HG02885 (cell line): ENCODE measurements around the gene FLAD1.
A peak's percentile ranks its signal among the peaks of the same experiment; 100 is the strongest.

Experiments used
- ATAC-seq: cut with Tn5 transposase; IDR thresholded peaks from one replicate; pipeline ENCODE4 v1.9.1; 2021; ENCODE audit warnings: mild to moderate bottlenecking; ENCODE audit not compliant: unreplicated experiment, poor library complexity

Gene FLAD1

GRCh38 chr1:154982897-154983648, at the start of gene FLAD1:
TSS of gene FLAD1 (plus strand) at chr1:154983344. CDS start at chr1:154983695, 351 bp downstream.
- ATAC-seq: peak; percentile 99

DNA sequence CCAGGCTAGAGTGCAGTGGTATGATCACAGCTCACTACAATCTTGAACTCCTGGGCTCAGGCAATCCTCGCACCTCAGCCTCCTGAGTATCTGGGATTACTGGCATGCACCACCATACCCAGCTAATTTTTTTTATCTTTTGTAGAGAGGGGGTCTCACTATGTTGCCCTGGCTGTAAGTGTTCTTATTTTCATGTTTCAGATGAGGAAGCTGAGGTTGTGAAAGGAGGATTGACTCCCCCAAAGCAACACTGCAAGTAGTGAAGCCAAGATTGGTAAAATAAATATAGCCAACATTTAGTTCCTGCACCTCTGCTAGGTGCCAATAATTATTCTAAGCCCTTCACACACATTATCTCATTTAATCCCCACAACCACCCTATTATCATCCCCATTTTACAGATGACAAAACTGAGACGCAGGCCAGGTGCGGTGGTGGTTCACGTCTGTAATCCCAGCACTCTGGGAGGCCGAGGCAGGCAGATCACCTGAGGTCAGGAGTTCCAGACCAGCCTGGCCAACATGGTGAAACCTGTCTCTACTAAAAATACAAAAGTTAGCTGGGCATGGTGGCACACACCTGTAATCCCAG, 48.7 kb upstream of the FLAD1 start:
- ATAC-seq: no peak

DNA sequence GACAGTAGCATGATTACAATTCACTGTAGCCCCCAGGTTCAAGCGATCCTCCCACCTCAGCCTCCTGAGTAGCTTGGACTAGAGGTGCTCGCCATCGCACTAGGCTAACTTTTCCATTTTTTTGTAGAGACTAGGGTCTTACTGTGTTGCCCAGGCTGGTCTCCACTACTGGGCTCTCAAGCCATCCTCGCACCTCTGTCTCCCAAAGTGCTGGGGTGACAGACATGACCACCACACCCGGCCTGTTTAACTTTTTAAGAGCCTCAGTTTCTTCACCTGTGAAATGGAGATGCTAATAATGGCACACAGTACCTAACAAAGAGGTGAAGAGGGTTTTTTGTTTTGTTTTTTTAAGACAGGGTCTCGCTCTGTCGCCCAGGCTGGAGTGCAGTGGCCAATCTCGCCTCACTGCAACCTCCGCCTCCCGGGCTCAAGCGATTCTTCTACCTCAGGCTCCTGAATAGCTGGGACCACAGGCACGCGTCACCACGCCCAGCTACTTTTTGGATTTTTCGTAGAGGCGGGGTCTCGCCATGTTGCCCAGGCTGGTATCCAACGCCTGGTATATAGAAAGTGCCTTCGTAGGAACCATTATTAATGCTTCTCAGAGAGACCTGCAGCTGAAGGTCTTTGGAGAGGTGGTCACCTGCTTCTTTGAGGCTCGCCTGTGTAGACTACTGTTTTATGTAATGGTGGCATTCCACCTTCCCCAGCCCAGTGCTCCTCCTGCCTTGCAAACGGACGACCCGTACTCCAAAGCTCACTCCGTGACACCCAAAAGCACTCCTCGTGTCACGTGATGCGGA, 47.2 kb upstream of the FLAD1 start:
- no peak for ATAC-seq

DNA sequence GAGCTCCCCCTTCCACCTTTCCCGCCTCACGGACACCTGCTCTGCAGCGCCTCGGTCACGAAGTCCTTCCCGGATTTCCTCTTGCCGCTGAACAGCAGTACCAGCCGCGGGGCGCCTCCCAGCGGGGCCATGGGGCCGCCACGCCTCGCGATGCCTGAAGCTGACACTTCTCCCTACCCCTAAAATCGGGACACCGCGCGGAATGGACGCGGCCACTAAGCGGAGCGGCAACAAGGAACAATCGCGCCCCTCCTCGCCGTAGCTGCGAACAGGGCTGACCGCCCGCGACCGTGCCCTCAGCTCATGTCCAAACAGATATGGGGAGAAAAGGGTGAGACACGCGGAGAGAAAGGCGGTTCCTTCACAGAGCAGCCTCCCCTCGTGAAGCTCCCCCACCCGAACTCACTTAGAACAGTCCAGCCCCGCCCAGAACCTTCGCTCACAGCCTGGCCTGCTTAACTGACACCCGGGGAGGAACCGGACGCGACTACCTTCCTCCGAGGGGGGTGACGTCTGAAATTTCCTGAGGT, 46.5 kb upstream of the FLAD1 start, which contains the start of gene PMVK:
Gene PMVK, minus strand, starts transcription at position 165 of the 530 bp plus-strand sequence. Its CDS starts 34 bp downstream, at position 131.
- ATAC-seq: peak; percentile 82

DNA sequence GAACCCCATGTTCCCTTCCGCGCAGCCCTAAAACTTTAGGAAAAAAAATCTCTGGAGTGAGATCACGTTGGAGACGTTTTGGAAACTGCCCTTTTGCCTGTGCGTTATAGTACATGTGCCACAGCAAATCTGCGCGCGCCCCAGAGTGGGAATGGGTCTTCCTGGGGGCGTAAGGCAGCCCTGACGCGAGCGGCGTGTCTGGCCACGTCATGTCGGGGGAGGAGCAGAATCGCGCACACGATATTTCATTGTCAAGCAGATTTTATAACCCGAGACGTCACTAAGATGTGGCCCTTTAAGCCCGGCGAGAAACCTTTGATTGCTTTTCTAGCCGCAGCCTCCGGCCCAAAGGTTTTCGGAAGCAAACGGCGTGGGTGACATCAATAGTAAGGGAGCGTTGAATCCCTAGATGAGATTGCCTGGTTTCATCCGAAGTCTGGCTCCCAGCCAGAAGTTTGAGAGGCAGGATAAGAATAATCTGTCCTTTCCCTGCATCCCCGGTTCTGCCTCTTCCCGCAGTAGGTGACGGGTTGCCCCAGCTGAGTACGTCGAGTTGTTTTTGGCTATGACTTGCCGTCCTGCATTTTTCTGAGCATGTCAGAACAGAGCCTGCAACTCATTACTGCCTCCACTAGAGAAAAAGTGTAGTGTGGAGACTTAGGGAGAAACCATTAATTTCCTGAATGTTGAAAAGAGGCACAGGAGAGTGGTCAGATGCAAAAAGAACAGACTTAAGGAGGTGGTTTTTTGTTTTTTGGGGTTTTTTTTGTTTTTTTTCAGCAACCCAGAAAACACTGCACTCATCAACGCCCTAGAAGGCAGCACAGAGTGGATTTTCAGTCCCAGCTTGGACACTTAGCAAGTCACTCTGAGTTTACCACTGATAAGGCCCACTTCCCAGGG, 45.8 kb upstream of the FLAD1 start:
- peak; percentile 67 for ATAC-seq

DNA sequence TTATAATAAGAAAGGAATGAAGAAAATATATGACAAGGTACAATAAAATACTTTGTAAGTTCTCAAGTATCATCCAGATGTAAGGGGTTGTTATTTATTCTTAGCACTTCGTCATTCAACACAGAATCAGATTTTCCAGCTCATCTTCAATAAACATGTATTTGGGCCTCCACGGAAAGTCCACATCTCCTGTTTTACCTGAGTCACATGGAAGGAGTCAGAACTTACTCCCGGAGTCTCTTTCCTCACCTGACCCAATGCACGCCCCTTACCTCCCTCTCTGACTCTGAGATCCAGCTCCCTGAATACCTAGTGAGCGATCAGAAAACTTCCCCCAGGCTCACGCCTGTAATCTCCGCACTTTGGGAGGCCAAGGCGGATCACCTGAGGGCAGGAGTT, 45.2 kb upstream of the FLAD1 start:
- no peak for ATAC-seq

DNA sequence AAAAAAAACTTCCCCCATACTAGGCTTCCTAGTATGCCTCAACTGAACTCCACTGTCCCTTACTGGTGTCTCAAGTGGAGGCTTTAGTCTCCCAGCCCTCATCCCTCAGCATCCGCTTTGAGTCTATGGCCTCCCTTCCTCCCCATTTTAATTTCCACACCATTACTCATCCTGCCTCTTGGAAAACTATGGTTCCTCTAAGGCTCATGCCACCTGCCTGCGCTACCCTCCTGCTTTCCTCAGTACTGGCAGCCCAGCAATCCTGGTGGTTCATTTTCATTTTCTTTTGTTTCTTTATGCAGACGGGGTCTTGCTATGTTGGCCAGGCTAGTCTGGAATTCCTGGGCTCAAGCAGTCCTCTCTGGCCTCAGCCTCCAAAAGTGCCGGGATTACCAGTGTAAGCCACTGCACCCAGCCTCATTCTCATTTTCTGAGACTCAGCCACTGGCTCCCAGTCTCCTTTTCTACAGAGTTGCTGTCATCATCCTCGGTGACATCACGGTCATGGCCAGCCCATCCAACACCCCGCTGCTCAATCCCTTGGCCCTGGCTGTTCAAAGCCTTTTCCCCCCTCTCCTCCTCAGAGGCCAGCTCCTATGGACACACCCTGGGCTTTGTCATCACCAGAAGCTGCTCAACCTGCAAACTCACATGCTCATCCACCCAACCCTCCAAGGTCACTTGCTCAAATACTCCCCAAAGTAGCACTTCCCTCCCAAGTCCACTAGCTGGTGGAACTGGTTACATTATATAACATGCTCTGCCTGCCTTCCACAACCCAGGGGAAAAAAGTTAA, 44.3 kb upstream of the FLAD1 start:
- no peak for ATAC-seq

- no peak for ATAC-seq
Measured at GRCh38 chr1:154940213-154940560, 43.0 kb upstream of the FLAD1 start.

- no peak for ATAC-seq
Measured at GRCh38 chr1:154940651-154941194, 42.4 kb upstream of the FLAD1 start.

DNA sequence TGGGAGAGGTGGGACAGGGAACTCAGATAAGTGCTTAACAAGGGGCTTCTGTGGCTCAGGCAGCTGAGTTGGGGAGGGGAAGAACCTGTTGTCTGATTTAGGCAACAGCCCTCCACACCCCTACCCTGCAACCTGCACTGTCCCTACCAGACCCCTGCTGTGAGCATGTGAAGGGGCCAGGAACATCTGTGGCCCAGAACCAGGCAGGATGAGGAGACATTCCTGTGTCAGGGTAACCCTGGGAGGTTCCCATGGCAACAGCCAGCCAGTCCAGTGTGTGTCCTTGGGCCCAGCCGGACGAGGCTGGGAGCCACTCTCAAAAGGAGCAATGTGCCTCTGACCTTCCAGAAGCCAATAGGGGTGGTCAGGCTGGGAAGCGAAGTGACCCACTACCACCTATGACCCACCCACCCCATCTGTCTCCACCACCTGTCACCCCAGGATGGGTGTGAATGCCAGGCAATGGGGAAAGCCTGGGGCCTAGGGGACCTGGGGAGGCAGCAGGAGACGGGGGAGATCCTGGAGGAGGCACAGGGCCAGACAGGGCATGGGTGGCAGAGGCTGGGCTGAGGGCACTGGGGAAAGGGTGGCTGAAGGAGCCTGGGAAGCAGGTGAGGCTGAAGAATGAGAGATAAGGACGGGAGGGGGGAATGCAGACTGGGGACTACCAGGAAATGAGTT, 41.7 kb upstream of the FLAD1 start:
- ATAC-seq: no peak

- ATAC-seq: no peak
Measured at GRCh38 chr1:154943649-154944400, 39.3 kb upstream of the FLAD1 start.

GRCh38 chr1:154944401-154945159, 38.6 kb upstream of the FLAD1 start:
- no peak for ATAC-seq

DNA sequence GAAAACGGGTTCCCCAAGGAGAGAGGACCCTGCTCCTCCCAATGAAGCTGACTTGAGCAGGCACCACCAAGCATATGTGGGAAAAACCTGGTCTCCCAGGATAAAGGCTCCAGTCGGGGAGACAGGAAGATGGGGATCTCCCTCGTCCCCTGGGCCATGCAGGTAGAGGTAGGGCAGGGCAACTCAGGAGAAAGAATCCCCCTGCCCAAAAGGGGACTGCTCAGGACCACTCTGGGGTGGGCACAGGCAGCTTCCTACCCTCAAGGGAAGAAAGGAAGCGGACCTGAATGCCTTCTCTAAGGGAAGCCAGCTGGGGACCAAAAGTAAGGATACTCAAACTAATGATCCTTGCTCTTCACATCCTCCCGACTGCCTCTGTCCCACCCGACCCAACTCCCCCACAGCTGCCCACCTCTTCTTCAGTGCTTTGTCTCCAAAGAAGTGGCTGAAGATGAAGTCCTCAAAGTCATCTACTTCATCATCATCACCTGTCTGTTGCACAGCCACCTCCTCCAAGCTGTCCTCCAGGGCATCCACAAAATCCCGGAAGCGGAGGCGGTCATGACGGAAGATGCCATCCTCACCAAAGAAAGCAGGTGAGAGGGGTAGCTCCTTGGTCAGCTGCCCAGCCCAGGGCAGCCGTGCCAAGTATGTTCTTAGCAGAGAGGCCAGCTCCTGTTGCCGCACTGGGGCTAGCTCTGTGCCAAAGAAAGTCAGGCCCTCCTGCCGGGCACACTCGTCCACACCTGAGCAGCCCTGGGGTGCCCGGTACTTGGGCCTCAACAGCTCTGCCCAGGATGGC, 37.8 kb upstream of the FLAD1 start:
- no peak for ATAC-seq

DNA sequence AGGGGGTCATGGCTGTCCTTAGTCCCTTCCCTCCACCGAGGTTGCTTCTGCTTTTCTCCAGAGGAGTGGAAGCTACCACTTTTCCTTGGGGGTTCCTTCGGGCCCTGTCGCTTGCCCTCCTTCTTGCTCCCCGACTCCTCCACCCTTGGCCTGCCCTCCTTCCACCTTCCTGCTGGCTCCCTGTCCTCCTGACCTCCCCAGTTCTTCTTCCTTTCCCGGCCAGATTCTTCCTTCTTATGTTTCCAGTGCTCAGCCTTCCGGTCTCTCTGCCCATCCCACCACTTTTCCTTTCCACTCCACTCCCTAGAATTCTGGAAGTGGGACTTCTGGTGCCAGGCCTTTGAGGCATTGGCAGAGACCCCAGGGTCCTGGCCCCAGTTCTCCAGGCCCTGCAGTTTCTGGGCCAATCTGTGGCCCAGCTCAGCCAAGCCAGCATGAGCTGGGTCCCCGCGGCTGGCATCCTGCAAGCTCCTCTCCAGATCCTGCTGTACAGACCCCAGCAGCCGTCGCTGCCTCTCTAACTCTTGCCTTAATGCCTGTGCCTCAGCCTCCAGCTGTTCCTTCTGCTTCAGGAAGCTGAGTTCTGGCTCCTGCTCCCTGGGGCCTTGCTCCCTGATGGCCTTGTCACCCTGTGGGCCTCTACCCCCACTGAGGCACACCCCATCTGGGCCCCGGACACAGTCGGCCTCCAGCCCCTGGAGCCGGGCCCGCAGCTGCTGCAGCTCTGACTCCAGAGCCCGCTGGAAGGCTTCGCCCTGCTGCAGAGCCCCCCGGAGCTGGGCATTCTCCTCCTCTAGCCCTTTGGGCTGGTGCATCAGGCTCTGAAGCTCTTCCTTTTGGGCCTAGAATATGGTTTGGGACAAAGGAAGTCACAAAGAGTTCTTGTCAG, 36.9 kb upstream of the FLAD1 start:
- no peak for ATAC-seq

DNA sequence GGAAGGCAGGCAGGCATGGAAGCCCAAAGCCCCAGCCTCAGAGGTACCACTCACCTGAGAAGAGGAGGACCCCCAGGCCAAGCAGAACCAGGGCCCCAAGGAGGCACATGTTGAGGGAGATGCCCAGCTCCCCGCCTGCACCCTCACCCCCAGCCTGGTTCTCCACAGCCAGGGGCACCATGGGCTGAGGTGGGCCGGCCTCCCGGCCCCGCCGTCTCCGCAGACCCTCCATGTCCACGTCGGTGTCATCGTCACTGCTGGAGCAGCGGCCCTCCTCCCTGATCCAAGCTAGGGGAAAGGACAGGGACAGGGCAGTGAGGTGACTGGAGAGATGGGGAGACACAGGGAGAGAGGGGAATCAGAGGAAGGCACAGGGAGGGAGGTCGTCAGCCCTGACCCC, 35.1 kb upstream of the FLAD1 start:
- ATAC-seq: no peak
